HFF-Myc (cell line): ENCODE measurements around the gene ACSM6.
"Not testable (repeated sequence)": the region's sequence is repeated elsewhere in the genome, so short reads cannot be mapped to it uniquely, and the experiment has no call there.

Experiments used
- DNase-seq: peaks from one replicate; pipeline ENCODE4 v3.0.0-alpha.2; 2011; ENCODE audit warnings: low read depth; ENCODE audit errors: extremely low read depth
- H3K4me3 ChIP-seq: replicated peaks from 2 replicates; pipeline ENCODE4 v1.5.1; 2011; ENCODE audit warnings: low read depth, mild to moderate bottlenecking, control low read depth, low read length
- CTCF ChIP-seq: IDR thresholded peaks from 2 replicates; pipeline ENCODE4 v1.5.1; 2012; ENCODE audit warnings: mild to moderate bottlenecking, low read depth, low read length, control low read depth; ENCODE audit errors: missing control alignments

Gene ACSM6

GRCh38 chr10:95214369-95214768 lies 20.3 kb downstream of the ACSM6 start:
- TF ChIP-seq CTCF: no peak
- H3K4me3 ChIP-seq: no peak overlapping the region
- DNase-seq: no peak

- no peak overlapping the region for H3K4me3 ChIP-seq
- TF ChIP-seq CTCF: no peak
- no peak for DNase-seq
These were observed 20.8 kb downstream of the ACSM6 start for GRCh38 chr10:95214793-95215192.

- TF ChIP-seq CTCF: no peak
- H3K4me3 ChIP-seq: no peak overlapping the region
- no peak for DNase-seq
These were observed 23.4 kb downstream of the ACSM6 start for GRCh38 chr10:95217476-95217875.

- TF ChIP-seq CTCF: no peak
- H3K4me3 ChIP-seq: no peak overlapping the region
- no peak for DNase-seq
These were observed 26.5 kb downstream of the ACSM6 start for GRCh38 chr10:95220539-95220938.

- H3K4me3 ChIP-seq: no peak overlapping the region
- DNase-seq: no peak
- no peak for TF ChIP-seq CTCF
These were observed 27.1 kb downstream of the ACSM6 start for GRCh38 chr10:95221124-95221523.

GRCh38 chr10:95225136-95225535 lies 31.1 kb downstream of the ACSM6 start:
- no peak overlapping the region for H3K4me3 ChIP-seq
- no peak for TF ChIP-seq CTCF
- DNase-seq: no peak

GRCh38 chr10:95228934-95229723 lies 35.1 kb downstream of the ACSM6 start:
- not testable (repeated sequence) for DNase-seq, H3K4me3 ChIP-seq
